Stimulated activated CD4-positive, alpha-beta T cell treated with anti-CD3 and anti-CD28 coated beads, TNF-alpha, amount 100 ng/mL, for 1 hour (primary cell): ENCODE measurements around the gene SETD2.

ENCODE experiments used
- DNase-seq, 3 donors: peaks; one replicate each; pipeline ENCODE4 v3.0.0-alpha.2; 2020; ENCODE audit warnings: low read depth in 3 of 3, low spot score in 1 of 3

The SETD2 gene

GRCh38 chr3:46968783-46969428 lies 195.0 kb downstream of the SETD2 start:
- DNase-seq: no peak

GRCh38 chr3:46966811-46967210 lies 197.1 kb downstream of the SETD2 start:
- no peak for DNase-seq
